ENCODE results near the gene FAS. TPM values are rescaled to one million over a fixed set of nuclear protein-coding genes. Genes with fewer than 3 reads are reported as not detected.
A peak's percentile ranks its signal among the peaks of the same experiment; 100 is the strongest.

The FAS gene
- 10 to 100 TPM; 91.1 to 96.4 TPM for total RNA-seq

- DNase-seq, result peak; percentile 86
- Mint-ChIP-seq H3K4me3 (peak within 1 kb of the TSS; percentile 99), H3K4me1 (peaks cover 71% of the 10 kb centered on the region), H3K9me3 (peaks cover 10% of the 10 kb centered on the region), H3K27me3 (no peaks in the 10 kb centered on the region), H3K27ac (peak within 1 kb of the TSS; percentile 99), H3K36me3 (ENCODE audit: low read depth) (peaks cover 54% of the 10 kb centered on the region)
- ChIA-PET POLR2A (interaction anchor here (0.7 to 6.1 kb wide), 42 partner anchors 8 to 1172 kb away, joined by 3 to 142 read pairs (median 5); partner anchors contain the start of genes ATAD1, CH25H, IFIT5 and KIF20B), CTCF (interaction anchor here (0.9 to 10.6 kb wide), 9 partner anchors 11 to 154 kb away, joined by 3 to 63 read pairs (median 5); no protein-coding TSS in a partner anchor)
These were observed at the start of gene FAS for GRCh38 chr10:88990384-88991160. FAS (plus strand) TSS chr10:88990798; CDS start chr10:88990877, 79 bp downstream.

- DNase-seq, result no peak
- Mint-ChIP-seq H3K27ac (no peak overlapping the region), H3K27me3 (no peaks in the 10 kb centered on the region), H3K36me3 (ENCODE audit: low read depth) (peaks cover 36% of the 10 kb centered on the region), H3K4me3 (no peak overlapping the region), H3K4me1 (peaks cover 15% of the 10 kb centered on the region), H3K9me3 (no peaks in the 10 kb centered on the region)
- CTCF ChIA-PET, result no interaction called here
- POLR2A ChIA-PET, result interaction anchor here (1.1 kb wide), 1 partner anchor 46 kb away, joined by 3 read pairs; no protein-coding TSS in a partner anchor
These were observed 49.6 kb upstream of the FAS start for GRCh38 chr10:88941026-88941425.

GRCh38 chr10:88943778-88944177 is 46.8 kb upstream of the FAS start:
- H3K27ac Mint-ChIP-seq, result no peak overlapping the region
- peaks cover 30% of the 10 kb centered on the region for H3K36me3 Mint-ChIP-seq (ENCODE audit: low read depth)
- ChIA-PET POLR2A (interaction anchor here (1.0 to 2.0 kb wide), 2 partner anchors 10 to 46 kb away, joined by 3 to 10 read pairs; partner anchors contain the start of gene FAS), CTCF (interaction anchor here (0.9 to 5.4 kb wide), 2 partner anchors 10 to 274 kb away, joined by 3 to 40 read pairs; no protein-coding TSS in a partner anchor)
- H3K4me3 Mint-ChIP-seq, result no peak overlapping the region
- H3K9me3 Mint-ChIP-seq, result no peaks in the 10 kb centered on the region
- no peak for DNase-seq
- peaks cover 17% of the 10 kb centered on the region for H3K4me1 Mint-ChIP-seq
- H3K27me3 Mint-ChIP-seq, result no peaks in the 10 kb centered on the region

- DNase-seq, result no peak
- CTCF ChIA-PET, result interaction anchor here (1.0 to 5.4 kb wide), 2 partner anchors 11 to 109 kb away, joined by 3 to 40 read pairs; no protein-coding TSS in a partner anchor
- Mint-ChIP-seq H3K36me3 (ENCODE audit: low read depth) (peaks cover 27% of the 10 kb centered on the region), H3K27me3 (no peaks in the 10 kb centered on the region), H3K9me3 (no peaks in the 10 kb centered on the region), H3K4me1 (peaks cover 17% of the 10 kb centered on the region), H3K27ac (no peak overlapping the region), H3K4me3 (no peak overlapping the region)
- POLR2A ChIA-PET, result interaction anchor here (2.2 kb wide), 1 partner anchor 46 kb away, joined by 9 read pairs; the partner anchor contains the start of gene FAS
These were observed 45.8 kb upstream of the FAS start for GRCh38 chr10:88944813-88945212.

- no peak overlapping the region for H3K4me3 Mint-ChIP-seq
- POLR2A ChIA-PET, result interaction anchor here (2.2 kb wide), 1 partner anchor 45 kb away, joined by 9 read pairs; the partner anchor contains the start of gene FAS
- H3K36me3 Mint-ChIP-seq (ENCODE audit: low read depth), result peaks cover 23% of the 10 kb centered on the region
- H3K4me1 Mint-ChIP-seq, result peaks cover 17% of the 10 kb centered on the region
- no peaks in the 10 kb centered on the region for H3K27me3 Mint-ChIP-seq
- DNase-seq, result no peak
- CTCF ChIA-PET, result interaction anchor here (0.6 to 5.4 kb wide), 3 partner anchors 9 to 12 kb away, joined by 4 to 40 read pairs (median 4); no protein-coding TSS in a partner anchor
- no peak overlapping the region for H3K27ac Mint-ChIP-seq
- H3K9me3 Mint-ChIP-seq, result no peaks in the 10 kb centered on the region
These were observed 44.4 kb upstream of the FAS start for GRCh38 chr10:88946200-88946599.

GRCh38 chr10:88946965-88947590 is 43.5 kb upstream of the FAS start:
- CTCF ChIA-PET, result interaction anchor here (1.1 to 5.4 kb wide), 2 partner anchors 13 to 82 kb away, joined by 3 to 40 read pairs; no protein-coding TSS in a partner anchor
- POLR2A ChIA-PET, result interaction anchor here (1.3 to 2.2 kb wide), 2 partner anchors 44 to 45 kb away, joined by 3 to 9 read pairs; partner anchors contain the start of gene FAS
- H3K27me3 Mint-ChIP-seq, result no peaks in the 10 kb centered on the region
- H3K27ac Mint-ChIP-seq, result no peak overlapping the region
- DNase-seq, result no peak
- no peaks in the 10 kb centered on the region for H3K9me3 Mint-ChIP-seq
- no peak overlapping the region for H3K4me3 Mint-ChIP-seq
- H3K4me1 Mint-ChIP-seq, result peaks cover 17% of the 10 kb centered on the region
- H3K36me3 Mint-ChIP-seq (ENCODE audit: low read depth), result peaks cover 15% of the 10 kb centered on the region

GRCh38 chr10:88949051-88949450 is 41.5 kb upstream of the FAS start:
- POLR2A ChIA-PET, result no interaction called here
- no peaks in the 10 kb centered on the region for H3K27me3 Mint-ChIP-seq

GRCh38 chr10:88949912-88950837 is 40.4 kb upstream of the FAS start:
- H3K27ac Mint-ChIP-seq, result no peak overlapping the region
- no peak for DNase-seq
- H3K9me3 Mint-ChIP-seq, result no peaks in the 10 kb centered on the region
- H3K4me3 Mint-ChIP-seq, result no peak overlapping the region
- peaks cover 7% of the 10 kb centered on the region for H3K4me1 Mint-ChIP-seq
- ChIA-PET POLR2A (no interaction called here), CTCF (interaction anchor here (0.8 to 1.1 kb wide), 2 partner anchors 15 to 267 kb away, joined by 3 to 4 read pairs; no protein-coding TSS in a partner anchor)
- peaks cover 4% of the 10 kb centered on the region for H3K36me3 Mint-ChIP-seq (ENCODE audit: low read depth)
- H3K27me3 Mint-ChIP-seq, result no peaks in the 10 kb centered on the region

More at GRCh38 chr10:88949051-88949450, 41.5 kb upstream of the FAS start:
- Mint-ChIP-seq H3K4me3 (no peak overlapping the region), H3K27ac (no peak overlapping the region), H3K36me3 (ENCODE audit: low read depth) (peaks cover 7% of the 10 kb centered on the region), H3K4me1 (peaks cover 15% of the 10 kb centered on the region), H3K9me3 (no peaks in the 10 kb centered on the region)
- CTCF ChIA-PET, result interaction anchor here (0.8 to 1.0 kb wide), 2 partner anchors 14 to 268 kb away, joined by 3 read pairs; no protein-coding TSS in a partner anchor
- no peak for DNase-seq

GRCh38 chr10:88952647-88953111 is 37.9 kb upstream of the FAS start, which contains the start of gene ACTA2:
ACTA2 (minus strand) TSS chr10:88952773; CDS start chr10:88948930, 3,843 bp downstream.
- no peaks in the 10 kb centered on the region for H3K27me3 Mint-ChIP-seq
- DNase-seq, result no peak
- H3K4me3 Mint-ChIP-seq, result no peak within 1 kb of the TSS
- no peaks in the 10 kb centered on the region for H3K4me1 Mint-ChIP-seq
- H3K27ac Mint-ChIP-seq, result no peak within 1 kb of the TSS
- ChIA-PET CTCF (interaction anchor here (0.5 kb wide), 1 partner anchor 21 kb away, joined by 5 read pairs; no protein-coding TSS in a partner anchor), POLR2A (no interaction called here)
- no peaks in the 10 kb centered on the region for H3K9me3 Mint-ChIP-seq
- no peaks in the 10 kb centered on the region for H3K36me3 Mint-ChIP-seq (ENCODE audit: low read depth)

- no peak for DNase-seq
- ChIA-PET CTCF (no interaction called here), POLR2A (no interaction called here)
- H3K27me3 Mint-ChIP-seq, result no peaks in the 10 kb centered on the region
- H3K27ac Mint-ChIP-seq, result no peak overlapping the region
- no peaks in the 10 kb centered on the region for H3K9me3 Mint-ChIP-seq
- H3K36me3 Mint-ChIP-seq (ENCODE audit: low read depth), result no peaks in the 10 kb centered on the region
- H3K4me3 Mint-ChIP-seq, result no peak overlapping the region
- no peaks in the 10 kb centered on the region for H3K4me1 Mint-ChIP-seq
These were observed 36.9 kb upstream of the FAS start for GRCh38 chr10:88953662-88954061.

- POLR2A ChIA-PET, result no interaction called here
- no peaks in the 10 kb centered on the region for H3K9me3 Mint-ChIP-seq
- no peak for DNase-seq
- no peaks in the 10 kb centered on the region for H3K36me3 Mint-ChIP-seq (ENCODE audit: low read depth)
- CTCF ChIA-PET, result interaction anchor here (0.5 to 0.9 kb wide), 4 partner anchors 8 to 1164 kb away, joined by 3 to 8 read pairs (median 4); no protein-coding TSS in a partner anchor
- H3K4me3 Mint-ChIP-seq, result no peak overlapping the region
- no peaks in the 10 kb centered on the region for H3K27me3 Mint-ChIP-seq
- no peak overlapping the region for H3K27ac Mint-ChIP-seq
- H3K4me1 Mint-ChIP-seq, result no peaks in the 10 kb centered on the region
These were observed 36.0 kb upstream of the FAS start for GRCh38 chr10:88954458-88955083.
